GM12875 (cell line): ENCODE measurements around the gene TCOF1.

Source experiments
- H3K4me3 ChIP-seq: one replicate; pipeline ENCODE4 v1.5.1; 2011; ENCODE audit warnings: low read depth, low read length, control low read depth
- TF ChIP-seq, protein P1 (sequence below): IDR thresholded peaks from 2 replicates; pipeline ENCODE4 v1.5.1; 2011; ENCODE audit warnings: low read depth, mild to moderate bottlenecking, control low read depth, inconsistent platforms, low read length, moderate library complexity, borderline replicate concordance; ENCODE audit not compliant: insufficient read depth

Gene TCOF1, protein sequence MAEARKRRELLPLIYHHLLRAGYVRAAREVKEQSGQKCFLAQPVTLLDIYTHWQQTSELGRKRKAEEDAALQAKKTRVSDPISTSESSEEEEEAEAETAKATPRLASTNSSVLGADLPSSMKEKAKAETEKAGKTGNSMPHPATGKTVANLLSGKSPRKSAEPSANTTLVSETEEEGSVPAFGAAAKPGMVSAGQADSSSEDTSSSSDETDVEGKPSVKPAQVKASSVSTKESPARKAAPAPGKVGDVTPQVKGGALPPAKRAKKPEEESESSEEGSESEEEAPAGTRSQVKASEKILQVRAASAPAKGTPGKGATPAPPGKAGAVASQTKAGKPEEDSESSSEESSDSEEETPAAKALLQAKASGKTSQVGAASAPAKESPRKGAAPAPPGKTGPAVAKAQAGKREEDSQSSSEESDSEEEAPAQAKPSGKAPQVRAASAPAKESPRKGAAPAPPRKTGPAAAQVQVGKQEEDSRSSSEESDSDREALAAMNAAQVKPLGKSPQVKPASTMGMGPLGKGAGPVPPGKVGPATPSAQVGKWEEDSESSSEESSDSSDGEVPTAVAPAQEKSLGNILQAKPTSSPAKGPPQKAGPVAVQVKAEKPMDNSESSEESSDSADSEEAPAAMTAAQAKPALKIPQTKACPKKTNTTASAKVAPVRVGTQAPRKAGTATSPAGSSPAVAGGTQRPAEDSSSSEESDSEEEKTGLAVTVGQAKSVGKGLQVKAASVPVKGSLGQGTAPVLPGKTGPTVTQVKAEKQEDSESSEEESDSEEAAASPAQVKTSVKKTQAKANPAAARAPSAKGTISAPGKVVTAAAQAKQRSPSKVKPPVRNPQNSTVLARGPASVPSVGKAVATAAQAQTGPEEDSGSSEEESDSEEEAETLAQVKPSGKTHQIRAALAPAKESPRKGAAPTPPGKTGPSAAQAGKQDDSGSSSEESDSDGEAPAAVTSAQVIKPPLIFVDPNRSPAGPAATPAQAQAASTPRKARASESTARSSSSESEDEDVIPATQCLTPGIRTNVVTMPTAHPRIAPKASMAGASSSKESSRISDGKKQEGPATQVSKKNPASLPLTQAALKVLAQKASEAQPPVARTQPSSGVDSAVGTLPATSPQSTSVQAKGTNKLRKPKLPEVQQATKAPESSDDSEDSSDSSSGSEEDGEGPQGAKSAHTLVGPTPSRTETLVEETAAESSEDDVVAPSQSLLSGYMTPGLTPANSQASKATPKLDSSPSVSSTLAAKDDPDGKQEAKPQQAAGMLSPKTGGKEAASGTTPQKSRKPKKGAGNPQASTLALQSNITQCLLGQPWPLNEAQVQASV (N-terminal part only)

DNA sequence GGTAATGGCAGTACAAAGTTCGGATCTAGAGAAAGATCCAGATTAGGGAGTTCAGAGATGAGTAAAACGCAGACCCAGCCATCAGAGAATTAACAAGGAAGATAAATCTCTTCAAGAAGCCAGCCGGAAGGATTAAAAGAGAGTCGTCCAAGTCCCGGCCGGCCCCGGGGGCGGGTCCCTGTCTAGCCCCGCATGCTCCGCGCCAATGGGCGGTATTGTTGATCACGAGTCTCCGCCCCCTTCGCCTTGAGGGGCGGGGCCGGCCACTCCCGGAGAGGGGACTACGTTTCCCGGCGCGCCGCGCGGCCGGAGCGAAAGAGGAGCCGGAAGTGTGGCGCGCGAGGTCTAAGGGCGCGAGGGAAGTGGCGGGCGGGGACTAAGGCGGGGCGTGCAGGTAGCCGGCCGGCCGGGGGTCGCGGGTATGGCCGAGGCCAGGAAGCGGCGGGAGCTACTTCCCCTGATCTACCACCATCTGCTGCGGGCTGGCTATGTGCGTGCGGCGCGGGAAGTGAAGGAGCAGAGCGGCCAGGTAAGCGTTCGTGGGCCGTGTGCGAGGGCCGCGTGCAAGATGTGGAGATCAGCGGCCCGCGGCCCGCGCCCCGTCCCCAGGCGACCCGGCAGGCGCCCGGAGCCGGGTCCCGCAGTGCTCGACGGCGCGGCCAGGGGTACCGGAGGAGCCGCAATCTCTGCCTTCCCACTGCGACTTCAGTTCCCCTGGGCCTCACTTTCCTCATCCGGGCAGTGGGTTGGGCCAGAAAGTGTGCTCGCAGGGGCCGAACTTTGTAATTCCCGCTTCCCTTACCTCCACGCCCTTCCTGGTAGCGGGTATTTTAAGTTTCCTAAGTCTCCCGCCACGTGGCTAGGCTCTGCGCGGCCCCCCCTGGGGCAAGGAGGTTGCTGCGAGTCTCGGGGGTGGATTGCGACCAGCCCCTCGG lies at the start of gene TCOF1:
Gene TCOF1 (plus strand): TSS at position 372 of the 935 bp plus-strand sequence. CDS start 50 bp downstream, at position 422.
- TF ChIP-seq, protein P1, sequence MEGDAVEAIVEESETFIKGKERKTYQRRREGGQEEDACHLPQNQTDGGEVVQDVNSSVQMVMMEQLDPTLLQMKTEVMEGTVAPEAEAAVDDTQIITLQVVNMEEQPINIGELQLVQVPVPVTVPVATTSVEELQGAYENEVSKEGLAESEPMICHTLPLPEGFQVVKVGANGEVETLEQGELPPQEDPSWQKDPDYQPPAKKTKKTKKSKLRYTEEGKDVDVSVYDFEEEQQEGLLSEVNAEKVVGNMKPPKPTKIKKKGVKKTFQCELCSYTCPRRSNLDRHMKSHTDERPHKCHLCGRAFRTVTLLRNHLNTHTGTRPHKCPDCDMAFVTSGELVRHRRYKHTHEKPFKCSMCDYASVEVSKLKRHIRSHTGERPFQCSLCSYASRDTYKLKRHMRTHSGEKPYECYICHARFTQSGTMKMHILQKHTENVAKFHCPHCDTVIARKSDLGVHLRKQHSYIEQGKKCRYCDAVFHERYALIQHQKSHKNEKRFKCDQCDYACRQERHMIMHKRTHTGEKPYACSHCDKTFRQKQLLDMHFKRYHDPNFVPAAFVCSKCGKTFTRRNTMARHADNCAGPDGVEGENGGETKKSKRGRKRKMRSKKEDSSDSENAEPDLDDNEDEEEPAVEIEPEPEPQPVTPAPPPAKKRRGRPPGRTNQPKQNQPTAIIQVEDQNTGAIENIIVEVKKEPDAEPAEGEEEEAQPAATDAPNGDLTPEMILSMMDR: no peak
- peak within 1 kb of the TSS; percentile 94 for H3K4me3 ChIP-seq

DNA sequence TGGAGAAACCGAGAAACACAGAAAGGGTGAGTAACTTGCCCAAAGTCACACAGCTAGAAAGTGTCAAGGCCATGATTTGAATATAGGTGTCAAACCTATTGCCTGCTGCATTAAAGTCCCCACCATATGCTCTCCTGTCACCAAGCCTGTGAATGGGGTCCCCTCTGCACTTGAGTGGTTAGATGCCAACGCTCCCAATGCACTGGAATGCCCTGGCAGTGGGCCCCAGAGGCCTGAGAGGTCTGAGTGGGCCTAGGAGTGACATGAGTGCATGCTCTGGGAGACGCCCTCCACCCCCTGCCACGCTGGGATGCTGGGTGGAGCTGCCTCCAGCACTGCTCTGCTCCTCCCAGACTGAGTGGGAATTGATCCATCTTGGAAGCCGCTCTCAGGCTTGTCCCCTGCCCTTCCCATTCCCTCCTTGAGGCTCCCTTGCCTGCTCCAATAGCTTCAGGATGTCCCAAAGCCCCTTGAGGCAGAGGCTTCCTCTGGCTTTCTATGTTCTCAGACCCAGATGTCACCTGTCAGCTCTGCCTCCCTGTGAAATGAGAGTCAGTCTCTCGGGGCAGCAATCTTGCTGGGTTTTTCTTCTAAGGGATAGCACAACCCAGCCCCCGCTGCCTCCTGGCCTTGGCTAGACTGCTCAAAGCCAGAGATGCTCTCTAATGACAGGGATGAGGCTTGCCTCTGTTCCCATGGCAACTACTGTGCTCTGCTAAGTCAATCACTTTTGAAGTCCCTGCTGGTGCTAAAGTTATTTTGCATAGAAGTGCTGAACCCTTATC lies 48.2 kb upstream of the TCOF1 start:
- TF ChIP-seq, protein P1: no peak
- no peak overlapping the region for H3K4me3 ChIP-seq

DNA sequence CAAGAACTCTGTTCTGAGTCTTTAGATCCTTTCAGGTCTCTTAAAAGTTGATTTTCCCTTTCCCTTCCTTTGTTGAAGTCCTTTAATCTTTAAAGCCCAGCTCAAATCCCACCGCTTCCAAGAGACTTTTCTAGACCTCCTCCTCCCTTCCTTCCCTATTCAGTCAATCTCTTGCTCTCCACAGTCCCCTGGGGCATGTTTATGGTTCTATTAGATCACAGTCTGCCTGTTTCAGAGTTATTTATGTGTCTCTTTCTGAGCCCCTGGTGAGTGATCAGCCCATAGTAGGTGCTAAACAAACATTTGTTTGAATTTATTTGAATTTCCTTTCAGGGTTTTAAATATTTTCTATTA lies 47.6 kb upstream of the TCOF1 start:
- TF ChIP-seq, protein P1: no peak
- H3K4me3 ChIP-seq: no peak overlapping the region

DNA sequence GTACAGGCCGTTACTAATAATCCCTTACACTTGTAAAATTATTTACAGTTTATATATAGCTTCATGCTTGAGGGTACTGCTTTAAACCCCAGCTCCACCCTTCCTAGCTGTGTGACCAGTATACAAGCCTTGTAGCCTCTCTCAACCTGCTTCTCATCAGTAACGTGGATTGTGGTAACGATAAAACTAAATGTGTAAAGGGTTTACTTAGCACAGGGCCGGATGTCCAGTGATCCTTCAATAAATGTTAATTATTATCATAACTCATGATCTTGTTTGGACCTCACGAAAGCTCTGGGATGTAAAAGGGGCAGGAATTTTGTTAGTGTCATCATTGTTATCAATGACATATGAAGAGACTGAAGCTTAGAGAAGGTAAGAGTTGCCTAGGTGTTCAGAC lies 47.3 kb upstream of the TCOF1 start:
- H3K4me3 ChIP-seq: no peak overlapping the region
- TF ChIP-seq, protein P1: no peak

DNA sequence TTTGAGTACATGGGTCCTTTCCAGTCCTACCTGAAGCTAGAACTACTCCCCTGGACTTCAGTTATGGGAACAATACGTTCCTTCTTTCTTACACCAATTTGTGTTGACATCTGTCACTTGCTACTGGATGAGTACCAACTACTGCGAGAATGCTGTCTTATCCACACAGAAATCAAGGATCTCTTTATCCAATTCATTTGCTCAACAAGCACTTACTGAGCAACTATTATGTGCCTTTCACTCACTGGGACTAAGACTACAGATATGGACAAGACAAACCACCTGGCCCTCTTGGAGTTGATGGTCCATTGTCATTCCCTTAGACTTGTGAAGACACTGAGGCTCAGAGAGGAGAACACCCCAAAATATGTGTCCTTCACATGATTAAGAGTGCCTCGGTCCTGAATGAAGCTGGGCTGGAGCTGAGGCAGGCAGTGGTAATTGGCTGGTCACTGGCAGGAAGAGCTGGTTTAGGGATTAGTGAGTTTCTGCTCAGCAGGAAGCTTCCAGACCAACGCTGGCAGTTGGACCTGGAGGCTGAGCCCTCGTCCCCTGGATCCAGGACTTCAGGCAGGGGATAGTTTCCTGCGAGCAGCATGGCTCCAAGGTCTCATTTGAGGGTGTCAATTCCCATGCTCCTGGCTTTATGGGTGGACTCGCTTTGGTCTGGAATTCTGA lies 46.3 kb upstream of the TCOF1 start:
- TF ChIP-seq, protein P1: no peak
- no peak overlapping the region for H3K4me3 ChIP-seq
